Measurements from ENCODE around the gene DDR2.

DNA sequence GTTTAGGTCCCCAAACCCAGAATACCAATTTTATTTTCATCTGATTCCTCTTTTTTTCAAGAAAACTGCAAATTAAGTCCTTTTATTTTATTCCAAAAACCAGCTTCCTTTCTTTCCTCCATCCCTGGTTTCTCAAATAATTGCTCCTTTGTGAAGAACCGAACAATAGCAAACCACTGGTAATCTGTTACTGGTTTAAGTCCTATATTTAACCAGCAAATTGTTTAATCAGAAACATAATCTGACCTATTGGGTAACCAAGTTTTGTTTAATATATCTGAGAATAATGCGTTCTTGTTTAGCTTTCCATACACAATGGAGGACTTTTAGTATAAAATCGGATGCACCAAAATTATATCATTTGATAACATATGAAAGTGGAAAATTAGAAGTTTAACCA lies 13.2 kb upstream of the DDR2 start:
- no peak for TF ChIP-seq POLR2A (IDR thresholded peaks at IDR 0.05)
- no peak for TF ChIP-seq EP300 (IDR thresholded peaks at IDR 0.05)
